Breast epithelium (tissue), 3 donors: ENCODE results near the gene SCYGR3.

Source experiments
- POLR2A ChIP-seq: fragments of 450-650 bp; IDR thresholded peaks from one replicate; pipeline ENCODE4 v1.6.1; 2016; ENCODE audit warnings: antibody characterized with exemption, mild to moderate bottlenecking, moderate library complexity
- POLR2AphosphoS5 ChIP-seq, 3 donors: sonication (generic); formaldehyde crosslinking; IDR thresholded peaks; one replicate each; pipeline ENCODE4 v1.6.1; 2017; ENCODE audit warnings: antibody characterized with exemption in 3 of 3
- TF ChIP-seq, protein P1 (sequence below), 3 donors: fragments of 450-650 bp; IDR thresholded peaks; one replicate each; pipeline ENCODE4 v1.5.1; 2016 to 2017; ENCODE audit warnings: antibody characterized with exemption in 3 of 3, mild to moderate bottlenecking in 3 of 3, moderate library complexity in 3 of 3

DNA sequence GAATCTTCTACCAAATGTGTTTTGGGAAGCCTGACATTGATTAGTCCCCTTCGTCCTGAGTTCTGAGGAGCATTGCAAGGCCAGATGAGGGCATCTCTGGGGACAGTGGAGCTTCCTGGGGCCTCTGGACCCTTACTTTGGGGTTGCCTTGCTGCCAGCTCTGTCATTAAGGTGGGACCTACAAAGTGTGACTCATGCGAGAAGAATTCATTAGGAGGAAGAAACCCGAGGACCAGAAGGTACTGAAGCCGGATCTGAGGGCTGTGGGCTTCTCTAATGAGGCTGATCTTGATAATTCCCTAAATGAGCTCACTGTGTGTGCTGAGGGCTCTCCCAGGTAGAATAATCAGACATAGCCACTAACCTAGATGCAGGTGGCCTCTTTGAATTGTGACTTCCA, 16.6 kb downstream of the SCYGR3 start:
- TF ChIP-seq POLR2A (no peak), POLR2AphosphoS5 (IDR thresholded peaks at IDR 0.05) (no peak)
- TF ChIP-seq, protein P1, sequence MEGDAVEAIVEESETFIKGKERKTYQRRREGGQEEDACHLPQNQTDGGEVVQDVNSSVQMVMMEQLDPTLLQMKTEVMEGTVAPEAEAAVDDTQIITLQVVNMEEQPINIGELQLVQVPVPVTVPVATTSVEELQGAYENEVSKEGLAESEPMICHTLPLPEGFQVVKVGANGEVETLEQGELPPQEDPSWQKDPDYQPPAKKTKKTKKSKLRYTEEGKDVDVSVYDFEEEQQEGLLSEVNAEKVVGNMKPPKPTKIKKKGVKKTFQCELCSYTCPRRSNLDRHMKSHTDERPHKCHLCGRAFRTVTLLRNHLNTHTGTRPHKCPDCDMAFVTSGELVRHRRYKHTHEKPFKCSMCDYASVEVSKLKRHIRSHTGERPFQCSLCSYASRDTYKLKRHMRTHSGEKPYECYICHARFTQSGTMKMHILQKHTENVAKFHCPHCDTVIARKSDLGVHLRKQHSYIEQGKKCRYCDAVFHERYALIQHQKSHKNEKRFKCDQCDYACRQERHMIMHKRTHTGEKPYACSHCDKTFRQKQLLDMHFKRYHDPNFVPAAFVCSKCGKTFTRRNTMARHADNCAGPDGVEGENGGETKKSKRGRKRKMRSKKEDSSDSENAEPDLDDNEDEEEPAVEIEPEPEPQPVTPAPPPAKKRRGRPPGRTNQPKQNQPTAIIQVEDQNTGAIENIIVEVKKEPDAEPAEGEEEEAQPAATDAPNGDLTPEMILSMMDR (IDR thresholded peaks at IDR 0.05): no peak
